NOMO-1 treated with dmso at 0.1 percent for 144 hours (cell line): ENCODE results near the gene CLPX.
"Not testable (repeated sequence)": the region's sequence is repeated elsewhere in the genome, so short reads cannot be mapped to it uniquely, and the experiment has no call there.

ENCODE experiments used
- DNase-seq: peaks from one replicate; lab custom pipeline; 2025; ENCODE audit not compliant: unreplicated experiment; lab: John Stamatoyannopoulos, UW

CLPX gene

GRCh38 chr15:65206750-65207149, 21.6 kb upstream of the CLPX start:
- DNase-seq = no peak

DNA sequence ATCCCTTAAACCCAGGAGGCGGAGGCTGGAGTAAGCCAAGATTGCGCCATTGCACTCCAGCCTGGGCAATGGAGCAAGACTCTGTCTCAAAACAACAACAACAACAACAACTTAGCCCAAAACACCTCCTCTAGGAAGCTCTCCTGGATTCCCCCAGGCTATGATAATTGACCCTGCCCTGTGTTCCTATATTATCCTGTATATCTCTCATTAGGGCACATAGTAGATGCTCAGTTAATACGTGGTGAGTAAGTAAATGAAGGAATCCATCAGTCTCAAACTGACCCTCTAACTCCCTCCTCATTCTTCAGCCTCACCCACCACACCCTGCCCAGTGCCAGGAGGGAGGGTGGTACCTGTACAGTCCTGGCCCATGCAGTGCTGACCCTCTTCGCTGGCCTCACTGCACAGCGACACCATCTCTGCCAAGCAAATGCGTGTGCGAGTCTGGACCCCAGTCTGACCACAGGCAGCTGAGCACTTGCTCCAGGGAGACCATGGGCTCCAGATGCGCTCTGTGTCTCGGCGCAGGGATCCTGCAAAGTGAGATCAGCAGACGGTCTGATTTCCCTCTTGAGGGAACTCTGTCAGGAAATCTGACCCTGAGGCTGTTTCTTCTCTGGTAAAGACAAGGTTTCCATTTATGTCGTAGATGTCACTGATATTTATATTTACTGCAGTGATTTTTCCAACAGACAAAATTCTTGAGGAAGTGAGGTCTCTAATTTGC, 20.0 kb upstream of the CLPX start:
- DNase-seq = no peak

GRCh38 chr15:65204236-65204930, 19.2 kb upstream of the CLPX start:
- no peak for DNase-seq

GRCh38 chr15:65201918-65202317, 16.8 kb upstream of the CLPX start:
- no peak for DNase-seq

DNA sequence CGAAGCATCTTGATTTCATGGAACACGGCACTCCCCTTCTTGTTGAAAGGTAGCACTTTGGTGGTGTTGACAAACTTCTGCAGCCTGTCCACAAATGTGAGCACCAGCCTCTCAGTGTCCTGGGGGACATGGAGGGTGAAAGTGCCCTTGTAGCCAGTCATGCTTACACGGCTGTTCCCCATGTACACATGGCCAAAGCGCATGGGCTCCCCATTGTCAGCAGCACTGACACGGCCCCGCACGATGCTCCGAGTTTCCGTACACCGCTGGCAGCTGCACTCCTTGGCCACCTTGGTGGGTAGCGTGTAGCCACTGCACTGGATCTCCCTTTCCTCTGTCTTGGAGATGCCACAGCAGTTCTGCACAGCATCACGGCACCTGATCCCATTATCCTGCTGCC, 13.4 kb upstream of the CLPX start:
- no peak for DNase-seq

- DNase-seq = no peak
Measured at GRCh38 chr15:65197337-65197645, 12.1 kb upstream of the CLPX start.

DNA sequence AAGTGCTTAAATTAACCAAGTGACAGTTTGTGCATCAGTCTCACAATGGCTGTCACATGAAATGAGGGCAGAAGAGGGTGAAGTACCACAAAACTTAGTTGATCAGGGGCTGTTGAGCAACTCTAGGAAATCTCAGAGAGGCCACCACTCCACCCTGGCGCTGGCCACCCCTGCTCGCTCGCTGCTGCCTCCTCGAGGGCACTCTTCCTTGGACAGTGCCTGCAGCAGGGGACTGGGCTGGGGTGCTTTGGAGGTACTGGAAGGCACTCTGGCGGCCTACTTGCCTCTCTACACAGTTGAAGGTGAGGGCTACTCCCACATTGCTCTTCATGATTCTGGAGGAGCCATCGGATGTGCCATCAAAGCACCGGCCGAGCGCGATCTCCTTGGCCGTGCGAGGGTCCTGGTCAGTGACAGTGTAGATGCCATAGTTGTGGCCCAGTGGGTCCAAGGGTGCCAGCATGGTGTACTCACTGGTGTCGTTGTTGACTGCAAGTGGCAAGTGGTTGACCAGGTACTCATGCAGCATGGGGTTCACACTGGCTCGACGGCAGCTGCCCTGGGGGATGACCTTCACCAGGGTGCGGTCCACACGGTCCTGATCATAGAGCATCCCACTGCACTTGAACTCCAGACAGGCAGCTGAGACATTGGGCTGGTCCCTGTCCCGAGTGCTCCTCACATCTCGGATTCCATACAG, 11.6 kb upstream of the CLPX start:
- DNase-seq = no peak

DNA sequence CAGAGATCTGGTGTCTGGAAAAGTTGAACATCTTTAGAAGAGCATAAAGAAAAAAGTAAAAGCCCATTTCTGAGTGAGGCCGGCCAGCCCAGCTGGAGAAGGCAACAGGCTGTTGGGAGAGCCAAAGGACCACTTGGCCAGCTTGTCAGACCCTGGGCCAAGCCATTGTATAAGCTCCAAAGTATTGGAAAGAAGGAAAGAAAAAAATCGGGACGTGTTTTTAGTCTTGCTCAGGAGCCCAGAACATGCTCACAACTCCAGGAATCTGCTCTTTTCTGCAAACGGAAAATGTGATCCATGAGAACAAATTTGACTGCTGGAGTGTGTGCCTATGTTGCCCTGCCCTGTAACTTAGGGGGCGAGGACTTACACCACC, 10.4 kb upstream of the CLPX start:
- no peak for DNase-seq

DNA sequence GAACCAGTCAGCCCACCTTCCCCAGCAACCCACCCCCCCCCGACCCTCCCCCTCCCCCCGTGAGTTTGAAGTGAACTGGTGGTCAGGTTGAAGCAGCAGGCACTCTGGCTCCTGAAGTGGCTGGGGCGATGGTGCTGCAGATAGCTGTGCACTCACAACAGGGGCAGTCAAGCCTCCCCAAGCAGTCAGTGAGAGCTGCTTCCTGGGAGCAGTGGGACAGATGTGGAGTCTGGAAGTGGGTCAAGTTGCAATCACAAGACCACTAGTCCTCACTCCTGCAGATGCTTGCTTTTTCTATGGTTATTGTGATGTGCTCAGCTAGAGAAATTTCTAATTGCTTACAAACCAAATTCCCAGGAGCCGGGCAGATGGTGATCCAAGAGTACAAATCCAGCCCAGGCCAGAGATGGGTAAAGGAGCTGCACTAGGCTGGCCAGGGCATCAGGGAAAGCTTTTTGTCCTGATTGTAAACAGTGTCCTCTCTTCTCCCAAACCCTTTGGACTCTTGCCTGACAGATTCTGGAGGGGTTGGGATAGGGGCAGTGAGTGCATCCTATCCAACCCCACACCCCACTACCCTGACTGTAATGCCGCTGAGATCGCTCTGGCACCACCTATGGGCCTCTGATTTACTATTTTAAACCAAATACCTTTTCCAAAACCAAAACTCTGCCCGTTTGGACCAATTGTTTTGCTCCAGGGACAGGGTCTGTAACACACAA, 9.8 kb upstream of the CLPX start:
- DNase-seq = no peak

- no peak for DNase-seq
Measured at GRCh38 chr15:65192016-65192415, 6.9 kb upstream of the CLPX start.

- no peak for DNase-seq
Measured at GRCh38 chr15:65189102-65189740, 4.1 kb upstream of the CLPX start.

- not testable (repeated sequence) for DNase-seq
Measured at GRCh38 chr15:65188472-65188871, 3.3 kb upstream of the CLPX start.

- no peak for DNase-seq
Measured at GRCh38 chr15:65184305-65184867, 756 bp downstream of the CLPX start.

DNA sequence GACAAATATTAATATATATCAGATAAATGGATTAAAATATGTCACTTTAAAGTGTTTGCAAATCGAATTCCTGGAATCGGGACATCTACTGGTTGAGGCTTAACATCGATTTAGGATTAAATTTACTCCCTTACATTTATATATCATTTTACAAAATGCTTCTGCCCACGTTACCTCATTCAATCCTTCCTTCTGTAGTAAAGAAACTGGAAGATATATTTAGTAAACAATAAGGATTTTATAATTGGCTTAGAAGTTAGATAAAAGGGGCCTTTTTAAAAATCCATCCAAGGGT, 1.3 kb downstream of the CLPX start:
- DNase-seq = no peak

DNA sequence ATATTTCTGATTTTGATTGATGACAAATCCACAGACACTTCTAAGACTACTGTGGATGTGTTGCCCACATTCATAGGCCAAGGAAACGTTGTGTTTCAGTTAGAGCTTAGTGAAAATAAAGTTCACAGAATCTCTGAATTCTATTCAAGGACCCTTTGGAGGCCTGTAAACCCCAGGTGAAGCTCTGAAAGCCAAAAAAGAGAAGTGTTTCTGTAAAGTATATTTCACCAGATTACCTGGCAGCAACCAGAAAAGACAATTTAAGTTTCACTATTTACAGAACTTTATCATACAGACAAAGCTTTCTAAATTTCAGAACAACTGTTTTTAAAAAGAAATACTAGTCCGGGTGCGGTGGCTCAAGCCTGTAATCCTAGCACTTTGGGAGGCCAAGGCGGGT, 2.6 kb downstream of the CLPX start:
- DNase-seq = no peak

- not testable (repeated sequence) for DNase-seq
Measured at GRCh38 chr15:65181582-65182353, 3.4 kb downstream of the CLPX start.

- no peak for DNase-seq
Measured at GRCh38 chr15:65180167-65180566, 5.0 kb downstream of the CLPX start.

GRCh38 chr15:65177901-65178300, 7.2 kb downstream of the CLPX start:
- DNase-seq = no peak

DNA sequence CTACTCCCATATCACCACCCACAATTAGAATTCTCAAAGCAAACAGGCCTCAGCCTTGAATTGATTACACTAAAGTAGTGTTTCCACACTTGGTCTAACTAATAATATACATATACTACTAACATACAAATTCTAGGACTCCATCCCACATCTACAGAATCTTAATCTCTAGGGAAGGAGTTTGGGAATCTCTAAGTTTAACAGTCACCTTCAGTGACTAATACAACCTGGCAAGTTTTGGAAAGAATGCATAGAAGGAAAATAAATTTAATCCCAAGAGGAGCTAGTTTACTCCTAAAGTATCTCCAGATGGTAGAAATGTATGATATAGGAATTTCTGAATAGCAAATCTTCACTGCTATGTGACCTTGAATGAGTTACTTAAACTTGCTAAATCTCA, 9.1 kb downstream of the CLPX start:
- no peak for DNase-seq

DNA sequence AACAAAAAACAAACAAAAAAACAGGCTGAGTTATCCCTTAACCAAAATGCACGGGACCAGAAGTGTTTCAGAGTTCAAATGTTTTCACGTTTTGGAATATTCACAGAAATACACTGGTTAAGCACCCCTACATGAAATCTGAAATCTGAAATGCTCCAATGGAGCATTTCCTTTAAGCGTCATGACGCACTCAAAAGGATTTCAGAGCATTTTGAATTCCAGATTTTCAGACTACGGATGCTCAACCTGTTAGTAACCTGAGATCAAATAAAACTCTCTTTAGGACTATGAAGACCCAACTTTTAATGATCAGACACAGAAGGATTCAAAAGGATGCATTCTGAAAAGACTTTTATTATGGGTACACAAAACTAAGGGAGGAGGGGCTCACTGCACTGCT, 9.6 kb downstream of the CLPX start:
- DNase-seq = no peak
